Bronchial epithelial cell (primary cell): ENCODE measurements around the gene NRXN3. TPM values are rescaled to one million over a fixed set of nuclear protein-coding genes. Genes with fewer than 3 reads are reported as not detected.

Experiments
- DNase-seq: peaks from one replicate; pipeline ENCODE4 v3.0.0-alpha.2; 2010; ENCODE audit warnings: low read depth
- FAIRE-seq: peaks from 2 replicates; lab custom pipeline; 2011; peaks lifted over from hg19 to GRCh38; lab: Jason Lieb, UNC
- H3K27me3 ChIP-seq: 2 replicates; pipeline ENCODE4 v1.5.1; 2011; ENCODE audit warnings: low read length; ENCODE audit not compliant: control insufficient read depth, insufficient read depth
- H3K36me3 ChIP-seq: 2 replicates; pipeline ENCODE4 v1.5.1; 2011; ENCODE audit warnings: low read length; ENCODE audit not compliant: control insufficient read depth, insufficient read depth
- H3K4me3 ChIP-seq: 2 replicates; pipeline ENCODE4 v1.5.1; 2011; ENCODE audit warnings: mild to moderate bottlenecking, low read depth, low read length, control low read depth
- CTCF ChIP-seq: IDR thresholded peaks from 2 replicates; pipeline ENCODE4 v1.5.1; 2011; ENCODE audit warnings: mild to moderate bottlenecking, moderate library complexity, low read length, control low read depth, inconsistent platforms; ENCODE audit not compliant: insufficient read depth, severe bottlenecking
- total RNA-seq: library from RNA; depleted of rRNA; stranded (reverse); fragments of >200 nt; gene quantifications from 2 replicates; pipeline ENCODE4 v1.2.1, GENCODE V29; 2014

NRXN3 gene
- total RNA-seq, 1 donor from 2014 or later: under 0.01 TPM

- TF ChIP-seq CTCF: no peak
Measured at GRCh38 chr14:79093531-79093930, 923.4 kb downstream of the NRXN3 start.

GRCh38 chr14:79094951-79095350 lies 924.8 kb downstream of the NRXN3 start:
- H3K4me3 ChIP-seq: no peak overlapping the region
- no peaks in the 10 kb centered on the region for H3K27me3 ChIP-seq
- H3K36me3 ChIP-seq: no peaks in the 10 kb centered on the region
- FAIRE-seq (no peak), DNase-seq (no peak)
- TF ChIP-seq CTCF: no peak

More at GRCh38 chr14:79093531-79093930, 923.4 kb downstream of the NRXN3 start:
- Histone ChIP-seq H3K27me3 (no peaks in the 10 kb centered on the region), H3K36me3 (no peaks in the 10 kb centered on the region), H3K4me3 (no peak overlapping the region)
- DNase-seq (no peak), FAIRE-seq (no peak)

GRCh38 chr14:79096811-79097210 lies 926.6 kb downstream of the NRXN3 start:
- Histone ChIP-seq H3K36me3 (no peaks in the 10 kb centered on the region), H3K27me3 (no peaks in the 10 kb centered on the region), H3K4me3 (no peak overlapping the region)
- DNase-seq (no peak), FAIRE-seq (no peak)
- no peak for TF ChIP-seq CTCF

- TF ChIP-seq CTCF: no peak
- no peak for DNase-seq
- Histone ChIP-seq H3K27me3 (no peaks in the 10 kb centered on the region), H3K36me3 (no peaks in the 10 kb centered on the region), H3K4me3 (no peak overlapping the region)
- FAIRE-seq: no peak
Measured at GRCh38 chr14:79098324-79098723, 928.2 kb downstream of the NRXN3 start.

DNA sequence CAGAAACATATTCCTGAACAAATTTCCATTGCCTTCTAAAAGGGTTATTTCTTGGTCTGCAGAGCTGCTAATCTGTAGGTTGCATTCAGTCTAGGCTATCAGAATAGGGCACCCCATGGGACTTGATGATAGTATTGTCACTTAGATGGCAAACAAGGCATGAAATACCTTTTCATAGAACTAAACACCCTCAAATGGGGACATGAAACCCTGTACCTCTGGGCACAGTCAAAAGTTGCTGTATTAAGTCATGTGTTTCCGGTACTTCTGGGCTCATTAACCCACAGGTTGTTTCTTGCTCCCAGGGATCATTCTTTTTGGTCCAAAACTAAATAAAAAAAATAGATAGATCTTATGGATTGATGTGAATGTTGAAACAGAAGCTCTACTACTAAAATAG lies 930.4 kb downstream of the NRXN3 start:
- H3K36me3 ChIP-seq: no peaks in the 10 kb centered on the region
- H3K4me3 ChIP-seq: no peak overlapping the region
- FAIRE-seq (no peak), DNase-seq (no peak)
- TF ChIP-seq CTCF: no peak
- no peaks in the 10 kb centered on the region for H3K27me3 ChIP-seq

GRCh38 chr14:79101388-79101787 lies 931.2 kb downstream of the NRXN3 start:
- TF ChIP-seq CTCF: no peak
- peak; percentile 13 for FAIRE-seq
- H3K36me3 ChIP-seq: no peaks in the 10 kb centered on the region
- no peak overlapping the region for H3K4me3 ChIP-seq
- no peaks in the 10 kb centered on the region for H3K27me3 ChIP-seq
- DNase-seq: no peak
